ENCODE results near the gene FLYWCH2.

Gene FLYWCH2

DNA sequence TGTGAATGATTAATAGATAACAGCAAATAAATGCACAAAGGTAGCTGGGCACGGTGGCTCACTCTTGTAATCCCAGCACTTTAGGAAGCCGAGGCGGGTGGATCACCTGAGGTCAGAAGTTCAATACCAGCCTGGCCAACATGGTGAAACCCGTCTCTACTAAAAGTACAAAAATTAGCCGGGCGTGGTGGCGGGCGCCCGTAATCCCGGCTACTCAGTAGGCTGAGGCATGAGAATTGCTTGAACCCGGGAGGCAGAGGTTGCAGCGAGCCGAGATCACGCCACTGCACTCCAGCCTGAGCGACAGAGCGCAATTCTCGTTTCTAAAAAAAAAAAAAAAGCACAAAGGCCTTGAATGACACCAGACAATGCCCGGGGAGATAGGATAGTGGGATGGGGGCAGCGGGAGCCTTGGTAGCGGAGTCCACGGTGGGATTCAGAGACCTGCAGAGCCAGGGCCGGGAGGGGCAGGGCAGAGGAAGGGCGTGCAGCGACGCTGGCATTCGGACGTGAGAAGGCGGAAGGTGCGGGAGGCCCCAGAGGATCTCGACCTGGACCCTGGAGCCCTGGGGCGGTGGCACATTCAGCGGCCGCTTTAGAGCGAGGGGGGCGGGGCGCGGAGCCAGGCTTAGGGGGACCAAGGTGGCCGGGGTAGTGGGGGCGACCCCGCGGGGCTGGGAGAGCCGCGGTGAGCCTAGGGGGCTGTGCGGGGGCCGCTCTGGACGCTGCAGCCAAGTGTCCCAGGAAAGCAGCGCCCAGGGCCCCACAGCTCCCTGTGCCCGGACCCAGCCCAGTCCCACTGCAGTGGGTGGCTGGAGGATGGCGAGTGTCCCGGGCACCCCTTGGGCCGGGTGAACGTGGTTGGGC, 999 bp upstream of the FLYWCH2 start:
- peak overlapping the region; percentile 79 for H3K4me3 ChIP-seq (ENCODE audit: low read depth, low read length)
- TF ChIP-seq, protein P1, sequence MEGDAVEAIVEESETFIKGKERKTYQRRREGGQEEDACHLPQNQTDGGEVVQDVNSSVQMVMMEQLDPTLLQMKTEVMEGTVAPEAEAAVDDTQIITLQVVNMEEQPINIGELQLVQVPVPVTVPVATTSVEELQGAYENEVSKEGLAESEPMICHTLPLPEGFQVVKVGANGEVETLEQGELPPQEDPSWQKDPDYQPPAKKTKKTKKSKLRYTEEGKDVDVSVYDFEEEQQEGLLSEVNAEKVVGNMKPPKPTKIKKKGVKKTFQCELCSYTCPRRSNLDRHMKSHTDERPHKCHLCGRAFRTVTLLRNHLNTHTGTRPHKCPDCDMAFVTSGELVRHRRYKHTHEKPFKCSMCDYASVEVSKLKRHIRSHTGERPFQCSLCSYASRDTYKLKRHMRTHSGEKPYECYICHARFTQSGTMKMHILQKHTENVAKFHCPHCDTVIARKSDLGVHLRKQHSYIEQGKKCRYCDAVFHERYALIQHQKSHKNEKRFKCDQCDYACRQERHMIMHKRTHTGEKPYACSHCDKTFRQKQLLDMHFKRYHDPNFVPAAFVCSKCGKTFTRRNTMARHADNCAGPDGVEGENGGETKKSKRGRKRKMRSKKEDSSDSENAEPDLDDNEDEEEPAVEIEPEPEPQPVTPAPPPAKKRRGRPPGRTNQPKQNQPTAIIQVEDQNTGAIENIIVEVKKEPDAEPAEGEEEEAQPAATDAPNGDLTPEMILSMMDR (IDR thresholded peaks at IDR 0.05; ENCODE audit: low read depth, low read length), result no peak
- no peak for DNase-seq (ENCODE audit: low read depth, low spot score)
- in situ Hi-C loops (cut with HindIII; ENCODE audit: low sequenced_read_pairs), result no loop called here

DNA sequence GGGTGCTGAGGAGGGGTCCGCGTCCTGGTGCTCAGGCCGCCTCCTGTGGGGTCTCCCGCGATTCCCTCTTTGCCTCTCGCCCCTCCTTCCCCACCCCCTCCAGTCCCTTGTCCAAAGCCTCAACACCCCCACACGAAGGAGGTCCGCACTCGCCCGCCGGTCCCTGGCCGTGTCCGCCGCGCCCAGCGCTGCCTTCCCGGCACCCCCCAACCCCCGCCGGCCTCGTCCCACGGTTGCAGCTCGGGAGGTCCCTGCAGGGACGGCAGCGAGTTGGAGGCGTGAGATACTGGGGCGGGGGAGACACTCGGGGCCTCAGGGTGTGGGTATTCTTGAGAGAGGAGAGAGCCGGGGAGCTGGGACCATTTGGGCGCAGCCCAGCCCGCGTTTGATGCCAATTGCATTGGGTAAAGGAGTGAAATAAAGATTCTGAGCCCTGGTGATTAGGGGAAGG, 468 bp downstream of the FLYWCH2 start:
- DNase-seq (ENCODE audit: low read depth, low spot score), result peak; percentile 26
- peak overlapping the region; percentile 79 for H3K4me3 ChIP-seq (ENCODE audit: low read depth, low read length)
- in situ Hi-C loops (cut with HindIII; ENCODE audit: low sequenced_read_pairs), result no loop called here
- TF ChIP-seq, protein P1 (IDR thresholded peaks at IDR 0.05; ENCODE audit: low read depth, low read length), result no peak

GRCh38 chr16:2884041-2884451, 1.0 kb downstream of the FLYWCH2 start:
- TF ChIP-seq, protein P1 (IDR thresholded peaks at IDR 0.05; ENCODE audit: low read depth, low read length), result no peak
- no peak for DNase-seq (ENCODE audit: low read depth, low spot score)
- peak overlapping the region; percentile 79 for H3K4me3 ChIP-seq (ENCODE audit: low read depth, low read length)
- in situ Hi-C loops (cut with HindIII; ENCODE audit: low sequenced_read_pairs), result no loop called here

- no peak for DNase-seq (ENCODE audit: low read depth, low spot score)
- TF ChIP-seq, protein P1 (IDR thresholded peaks at IDR 0.05; ENCODE audit: low read depth, low read length), result no peak
- H3K4me3 ChIP-seq (ENCODE audit: low read depth, low read length), result no peak overlapping the region
- in situ Hi-C loops (cut with HindIII; ENCODE audit: low sequenced_read_pairs), result no loop called here
These were observed 11.2 kb downstream of the FLYWCH2 start for GRCh38 chr16:2894231-2894630.

- in situ Hi-C loops (cut with HindIII; ENCODE audit: low sequenced_read_pairs), result no loop called here
- TF ChIP-seq, protein P1 (IDR thresholded peaks at IDR 0.05; ENCODE audit: low read depth, low read length), result no peak
- no peak overlapping the region for H3K4me3 ChIP-seq (ENCODE audit: low read depth, low read length)
- DNase-seq (ENCODE audit: low read depth, low spot score), result no peak
These were observed 12.8 kb downstream of the FLYWCH2 start for GRCh38 chr16:2895813-2896212.

GRCh38 chr16:2896480-2897010, 13.5 kb downstream of the FLYWCH2 start:
- DNase-seq (ENCODE audit: low read depth, low spot score), result no peak
- in situ Hi-C loops (cut with HindIII; ENCODE audit: low sequenced_read_pairs), result no loop called here
- H3K4me3 ChIP-seq (ENCODE audit: low read depth, low read length), result no peak overlapping the region
- TF ChIP-seq, protein P1 (IDR thresholded peaks at IDR 0.05; ENCODE audit: low read depth, low read length), result no peak

Data from astrocyte of the spinal cord (primary cell).